CD8-positive, alpha-beta memory T cell (primary cell): ENCODE results near the gene ITSN1. TPM values are rescaled to one million over a fixed set of nuclear protein-coding genes. Genes with fewer than 3 reads are reported as not detected.

Experiments
- CTCF ChIA-PET: fragments of 350-600 bp; sonication (Branson Sonifier 250); formaldehyde crosslinking; loops from one replicate; lab custom pipeline; 2021; ENCODE audit warnings: antibody characterized with exemption; lab: Charles Lee
- POLR2A ChIA-PET: fragments of 350-600 bp; sonication (Branson Sonifier 250); formaldehyde crosslinking; loops from one replicate; lab custom pipeline; 2021; ENCODE audit warnings: antibody characterized with exemption; lab: Charles Lee
- DNase-seq, 5 donors: peaks; one replicate each; pipeline versions ENCODE4 v3.0.0 to v3.0.0-alpha.2; 2020 to 2022; ENCODE audit warnings: mixed read lengths in 1 of 5
- H3K27ac ChIP-seq: one replicate; pipeline ENCODE4 v1.7.0; 2013; ENCODE audit warnings: low read depth, mild to moderate bottlenecking, low read length, moderate library complexity
- H3K27me3 ChIP-seq: 2 replicates; pipeline ENCODE4 v1.7.0; 2013; ENCODE audit warnings: low read length, mild to moderate bottlenecking; ENCODE audit not compliant: insufficient read depth, poor library complexity, severe bottlenecking
- H3K36me3 ChIP-seq: 2 replicates; pipeline ENCODE4 v1.7.0; 2013; ENCODE audit warnings: mild to moderate bottlenecking, low read length, moderate library complexity; ENCODE audit not compliant: insufficient read depth
- H3K4me1 ChIP-seq: 2 replicates; pipeline ENCODE4 v1.7.0; 2013; ENCODE audit warnings: mild to moderate bottlenecking, low read length, moderate library complexity; ENCODE audit not compliant: insufficient read depth
- H3K4me3 ChIP-seq: 2 replicates; pipeline ENCODE4 v1.7.0; 2013; ENCODE audit warnings: mild to moderate bottlenecking, low read length
- H3K9me3 ChIP-seq: 2 replicates; pipeline ENCODE4 v1.7.0; 2013; ENCODE audit warnings: mild to moderate bottlenecking, low read length
- H3K27ac Mint-ChIP-seq, 8 donors: one replicate each; pipeline ENCODE4 v1.8.0; 2020 to 2021; ENCODE audit warnings: mixed read lengths in 8 of 8, mild to moderate bottlenecking in 6 of 8, inconsistent platforms in 3 of 8, moderate library complexity in 3 of 8
- H3K27me3 Mint-ChIP-seq, 2 donors: one replicate each; pipeline ENCODE4 v1.8.0; 2020 to 2021; ENCODE audit warnings: mixed read lengths in 2 of 2, mild to moderate bottlenecking in 1 of 2, moderate library complexity in 1 of 2
- H3K36me3 Mint-ChIP-seq, 3 donors: one replicate each; pipeline ENCODE4 v1.8.0; 2020 to 2021; ENCODE audit warnings: mixed read lengths in 3 of 3, inconsistent platforms in 1 of 3, mild to moderate bottlenecking in 1 of 3
- H3K4me1 Mint-ChIP-seq, 3 donors: one replicate each; pipeline ENCODE4 v1.8.0; 2020 to 2021; ENCODE audit warnings: mixed read lengths in 3 of 3, inconsistent platforms in 1 of 3, mild to moderate bottlenecking in 1 of 3
- H3K4me3 Mint-ChIP-seq, 7 donors: one replicate each; pipeline ENCODE4 v1.8.0; 2020 to 2021; ENCODE audit warnings: mixed read lengths in 7 of 7, mild to moderate bottlenecking in 6 of 7, moderate library complexity in 4 of 7, inconsistent platforms in 2 of 7
- H3K9me3 Mint-ChIP-seq, 5 donors: one replicate each; pipeline ENCODE4 v1.8.0; 2020 to 2022; ENCODE audit warnings: mixed read lengths in 5 of 5, mild to moderate bottlenecking in 3 of 5, moderate library complexity in 2 of 5, inconsistent platforms in 1 of 5
- polyA plus RNA-seq: library from polyadenylated mRNA; unstranded; fragments of 300-500 nt; fragmentation: Illumina TruSeq; gene quantifications from one replicate; pipeline ENCODE4 v1.2.3, GENCODE V29; 2021
- total RNA-seq, 2 experiments: library from RNA; stranded (reverse); gene quantifications; one replicate each; pipeline ENCODE4 v1.2.3, GENCODE V29; 2021

ITSN1 gene
- total and polyA plus RNA-seq, 3 experiments from 2014 or later: 2.7 to 5.5 (median 4.9) TPM

- DNase-seq: no peak
- Histone ChIP-seq H3K4me3 (no peak overlapping the region), H3K4me1 (no peaks in the 10 kb centered on the region), H3K36me3 (no peaks in the 10 kb centered on the region), H3K9me3 (no peaks in the 10 kb centered on the region), H3K27me3 (no peaks in the 10 kb centered on the region), H3K27ac (no peak overlapping the region)
- no peak overlapping the region for H3K4me3 Mint-ChIP-seq
- no peaks in the 10 kb centered on the region for H3K4me1 Mint-ChIP-seq
- H3K27ac Mint-ChIP-seq: no peak overlapping the region
- peaks cover 3 to 8% of the 10 kb centered on the region in 2 donors for H3K27me3 Mint-ChIP-seq
- peaks cover 0 to 2% (median 0%) of the 10 kb centered on the region in 5 donors for H3K9me3 Mint-ChIP-seq
- POLR2A ChIA-PET: no interaction called here
- H3K36me3 Mint-ChIP-seq: peaks cover 0 to 16% (median 4%) of the 10 kb centered on the region in 3 donors
- CTCF ChIA-PET: no interaction called here
Measured at GRCh38 chr21:33828083-33828482, 185.8 kb downstream of the ITSN1 start.

- DNase-seq: no peak
- ChIA-PET POLR2A (no interaction called here), CTCF (no interaction called here)
- Mint-ChIP-seq H3K4me3 (no peak overlapping the region), H3K27ac (no peak overlapping the region), H3K27me3 (peaks cover 3 to 8% of the 10 kb centered on the region in 2 donors), H3K9me3 (peaks cover 0 to 2% (median 0%) of the 10 kb centered on the region in 5 donors), H3K36me3 (peaks cover 0 to 16% (median 4%) of the 10 kb centered on the region in 3 donors), H3K4me1 (no peaks in the 10 kb centered on the region)
- Histone ChIP-seq H3K27me3 (no peaks in the 10 kb centered on the region), H3K9me3 (no peaks in the 10 kb centered on the region), H3K4me3 (no peak overlapping the region), H3K36me3 (no peaks in the 10 kb centered on the region), H3K4me1 (no peaks in the 10 kb centered on the region), H3K27ac (no peak overlapping the region)
Measured at GRCh38 chr21:33828577-33828976, 186.3 kb downstream of the ITSN1 start.

- Histone ChIP-seq H3K27me3 (no peaks in the 10 kb centered on the region), H3K36me3 (no peaks in the 10 kb centered on the region), H3K4me3 (no peak overlapping the region), H3K27ac (no peak overlapping the region), H3K9me3 (no peaks in the 10 kb centered on the region), H3K4me1 (no peaks in the 10 kb centered on the region)
- H3K27me3 Mint-ChIP-seq: peaks cover 3 to 8% of the 10 kb centered on the region in 2 donors
- peaks cover 0 to 2% (median 0%) of the 10 kb centered on the region in 5 donors for H3K9me3 Mint-ChIP-seq
- H3K4me1 Mint-ChIP-seq: no peaks in the 10 kb centered on the region
- DNase-seq: no peak
- CTCF ChIA-PET: no interaction called here
- H3K36me3 Mint-ChIP-seq: peaks cover 0 to 16% (median 4%) of the 10 kb centered on the region in 3 donors
- H3K27ac Mint-ChIP-seq: no peak overlapping the region
- POLR2A ChIA-PET: no interaction called here
- no peak overlapping the region for H3K4me3 Mint-ChIP-seq
Measured at GRCh38 chr21:33829844-33830243, 187.5 kb downstream of the ITSN1 start.

GRCh38 chr21:33831962-33832659, 189.8 kb downstream of the ITSN1 start:
- Mint-ChIP-seq H3K27me3 (peaks cover 3 to 8% of the 10 kb centered on the region in 2 donors), H3K27ac (no peak overlapping the region), H3K36me3 (peaks cover 0 to 16% (median 4%) of the 10 kb centered on the region in 3 donors), H3K4me1 (no peaks in the 10 kb centered on the region), H3K4me3 (no peak overlapping the region), H3K9me3 (peaks cover 0 to 2% (median 0%) of the 10 kb centered on the region in 5 donors)
- DNase-seq: no peak
- no peaks in the 10 kb centered on the region for H3K36me3 ChIP-seq
- no peak overlapping the region for H3K27ac ChIP-seq
- ChIA-PET POLR2A (no interaction called here), CTCF (no interaction called here)
- no peak overlapping the region for H3K4me3 ChIP-seq
- H3K27me3 ChIP-seq: no peaks in the 10 kb centered on the region
- H3K9me3 ChIP-seq: no peaks in the 10 kb centered on the region
- no peaks in the 10 kb centered on the region for H3K4me1 ChIP-seq

DNA sequence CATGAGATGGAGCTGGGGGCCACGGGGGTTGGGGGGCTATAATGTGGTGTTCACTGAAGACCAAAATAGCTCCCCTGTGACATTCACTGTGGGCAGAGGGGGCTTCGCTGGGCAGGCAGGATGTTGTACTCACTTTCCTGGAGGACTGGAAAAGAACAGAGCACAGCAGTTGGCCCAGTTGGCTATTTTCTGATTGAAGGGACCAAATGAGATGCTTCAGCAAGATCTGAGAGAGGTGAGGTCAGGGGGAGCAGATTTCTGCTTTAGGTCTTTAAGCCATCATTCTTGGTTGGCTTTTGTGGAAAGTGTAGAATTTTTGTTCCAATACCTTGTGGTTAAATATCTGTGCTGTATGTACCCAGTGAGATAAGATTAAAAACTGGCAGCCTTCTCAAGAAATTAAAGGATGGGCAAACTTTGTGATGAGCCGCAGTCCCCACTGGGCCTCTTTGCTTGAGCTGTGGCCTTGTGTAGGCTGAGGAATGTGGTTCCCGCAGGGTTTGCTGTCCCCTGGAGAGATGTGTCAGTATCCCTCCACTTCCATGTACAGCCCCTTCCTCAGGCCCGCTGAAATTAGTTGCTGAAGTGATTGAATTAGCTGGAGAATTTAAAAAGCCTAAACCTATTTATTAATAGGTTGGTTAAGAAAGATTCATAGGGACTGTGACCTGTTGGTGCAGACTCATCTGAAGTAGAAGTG, 192.7 kb downstream of the ITSN1 start:
- Histone ChIP-seq H3K36me3 (no peaks in the 10 kb centered on the region), H3K4me3 (no peak overlapping the region), H3K27ac (no peak overlapping the region), H3K27me3 (no peaks in the 10 kb centered on the region), H3K9me3 (no peaks in the 10 kb centered on the region), H3K4me1 (no peaks in the 10 kb centered on the region)
- H3K9me3 Mint-ChIP-seq: no peaks in the 10 kb centered on the region
- H3K4me3 Mint-ChIP-seq: no peak overlapping the region
- peaks cover 0 to 5% (median under 1%) of the 10 kb centered on the region in 3 donors for H3K36me3 Mint-ChIP-seq
- H3K4me1 Mint-ChIP-seq: no peaks in the 10 kb centered on the region
- POLR2A ChIA-PET: no interaction called here
- no peak overlapping the region for H3K27ac Mint-ChIP-seq
- no peak for DNase-seq
- CTCF ChIA-PET: no interaction called here
- peaks cover 0 to 3% of the 10 kb centered on the region in 2 donors for H3K27me3 Mint-ChIP-seq

DNA sequence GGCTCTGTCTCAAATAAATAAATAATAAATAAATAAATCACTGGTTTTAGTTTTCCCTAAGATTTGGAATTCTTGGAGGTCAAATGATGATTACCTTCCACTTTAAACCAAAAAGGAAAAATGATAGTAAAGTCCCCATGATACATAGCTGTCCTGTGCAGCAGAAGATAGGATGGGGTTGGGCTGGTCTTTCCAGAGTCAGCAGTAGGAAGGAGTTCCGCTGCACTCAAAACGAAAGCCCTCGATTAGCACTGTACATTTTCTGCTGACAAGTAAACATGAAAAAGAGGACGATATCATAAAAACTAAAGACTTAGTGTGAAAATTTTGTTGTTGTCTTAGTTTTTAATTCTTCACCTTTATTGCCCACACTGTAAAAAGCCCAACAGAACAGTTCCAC, 193.6 kb downstream of the ITSN1 start:
- ChIA-PET CTCF (no interaction called here), POLR2A (no interaction called here)
- Histone ChIP-seq H3K27me3 (no peaks in the 10 kb centered on the region), H3K27ac (no peak overlapping the region), H3K4me1 (no peaks in the 10 kb centered on the region), H3K36me3 (no peaks in the 10 kb centered on the region), H3K9me3 (no peaks in the 10 kb centered on the region), H3K4me3 (no peak overlapping the region)
- no peaks in the 10 kb centered on the region for H3K9me3 Mint-ChIP-seq
- DNase-seq: no peak
- no peak overlapping the region for H3K27ac Mint-ChIP-seq
- no peaks in the 10 kb centered on the region for H3K4me1 Mint-ChIP-seq
- no peaks in the 10 kb centered on the region for H3K36me3 Mint-ChIP-seq
- H3K27me3 Mint-ChIP-seq: peaks cover 0 to 3% of the 10 kb centered on the region in 2 donors
- H3K4me3 Mint-ChIP-seq: no peak overlapping the region

DNA sequence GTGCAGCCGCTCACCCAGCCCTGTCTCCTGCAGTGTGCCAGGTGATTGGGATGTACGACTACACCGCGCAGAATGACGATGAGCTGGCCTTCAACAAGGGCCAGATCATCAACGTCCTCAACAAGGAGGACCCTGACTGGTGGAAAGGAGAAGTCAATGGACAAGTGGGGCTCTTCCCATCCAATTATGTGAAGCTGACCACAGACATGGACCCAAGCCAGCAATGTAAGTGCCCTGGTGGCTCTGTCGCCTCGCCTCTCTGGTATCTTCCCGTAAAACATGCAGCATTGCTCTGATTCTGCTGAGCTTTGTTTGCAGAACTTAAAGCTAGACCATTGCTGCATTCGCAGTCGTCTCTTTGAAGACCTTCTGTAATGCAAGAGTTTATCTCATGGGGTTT, 194.1 kb downstream of the ITSN1 start:
- H3K36me3 Mint-ChIP-seq: no peaks in the 10 kb centered on the region
- H3K4me3 Mint-ChIP-seq: no peak overlapping the region
- no peaks in the 10 kb centered on the region for H3K27me3 ChIP-seq
- no peak overlapping the region for H3K4me3 ChIP-seq
- no peaks in the 10 kb centered on the region for H3K9me3 Mint-ChIP-seq
- DNase-seq: no peak
- no peaks in the 10 kb centered on the region for H3K9me3 ChIP-seq
- no peaks in the 10 kb centered on the region for H3K4me1 ChIP-seq
- no peak overlapping the region for H3K27ac ChIP-seq
- H3K27me3 Mint-ChIP-seq: peaks cover 0 to 1% of the 10 kb centered on the region in 2 donors
- ChIA-PET CTCF (no interaction called here), POLR2A (no interaction called here)
- H3K4me1 Mint-ChIP-seq: no peaks in the 10 kb centered on the region
- H3K36me3 ChIP-seq: no peaks in the 10 kb centered on the region
- H3K27ac Mint-ChIP-seq: no peak overlapping the region

- Histone ChIP-seq H3K27me3 (no peaks in the 10 kb centered on the region), H3K4me3 (no peak overlapping the region), H3K36me3 (no peaks in the 10 kb centered on the region), H3K4me1 (no peaks in the 10 kb centered on the region), H3K27ac (no peak overlapping the region), H3K9me3 (no peaks in the 10 kb centered on the region)
- Mint-ChIP-seq H3K27me3 (no peaks in the 10 kb centered on the region), H3K27ac (no peak overlapping the region), H3K4me1 (no peaks in the 10 kb centered on the region), H3K4me3 (no peak overlapping the region), H3K36me3 (no peaks in the 10 kb centered on the region), H3K9me3 (no peaks in the 10 kb centered on the region)
- CTCF ChIA-PET: no interaction called here
- POLR2A ChIA-PET: no interaction called here
- DNase-seq: no peak
Measured at GRCh38 chr21:33839167-33839716, 196.9 kb downstream of the ITSN1 start.
